ENCODE results near the gene KLHDC3.

KLHDC3 gene, protein sequence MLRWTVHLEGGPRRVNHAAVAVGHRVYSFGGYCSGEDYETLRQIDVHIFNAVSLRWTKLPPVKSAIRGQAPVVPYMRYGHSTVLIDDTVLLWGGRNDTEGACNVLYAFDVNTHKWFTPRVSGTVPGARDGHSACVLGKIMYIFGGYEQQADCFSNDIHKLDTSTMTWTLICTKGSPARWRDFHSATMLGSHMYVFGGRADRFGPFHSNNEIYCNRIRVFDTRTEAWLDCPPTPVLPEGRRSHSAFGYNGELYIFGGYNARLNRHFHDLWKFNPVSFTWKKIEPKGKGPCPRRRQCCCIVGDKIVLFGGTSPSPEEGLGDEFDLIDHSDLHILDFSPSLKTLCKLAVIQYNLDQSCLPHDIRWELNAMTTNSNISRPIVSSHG

DNA sequence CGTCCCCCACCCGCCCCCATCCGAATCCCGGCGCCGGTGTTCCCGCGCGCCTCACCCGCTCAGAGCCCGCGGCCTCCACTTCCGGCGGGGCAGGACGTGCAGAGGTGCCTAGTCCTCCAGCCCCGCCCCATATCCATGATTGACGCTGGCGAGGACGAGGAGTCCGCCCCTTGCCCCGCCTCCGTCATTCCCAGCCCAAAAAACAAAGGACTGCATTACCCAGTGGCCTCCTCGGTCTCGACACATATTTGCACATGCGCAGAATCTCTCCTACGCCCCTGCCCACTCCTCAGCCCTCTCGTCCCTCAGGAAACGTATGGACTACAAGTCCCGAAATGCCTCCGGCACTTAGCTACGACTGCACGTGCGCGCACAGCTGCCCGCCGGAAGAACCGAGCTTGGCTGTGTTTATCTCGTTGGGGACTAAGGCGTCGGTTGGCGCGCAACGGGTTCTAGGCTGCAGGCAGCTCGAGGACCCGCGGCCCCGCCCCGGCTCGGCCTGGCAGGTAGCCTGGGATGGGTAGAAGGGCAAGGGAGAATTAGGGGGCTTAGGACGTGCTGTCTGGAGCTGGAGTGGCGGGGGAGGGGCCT lies at the start of gene KLHDC3, which contains the start of gene MEA1:
TSS of gene KLHDC3 (plus strand) at position 407 of the 591 bp plus-strand sequence. CDS start 2,944 bp downstream, outside the sequence.
TSS of gene MEA1 (minus strand) at position 104 of the 591 bp plus-strand sequence. CDS start 133 bp downstream, outside the sequence.
- DNase-seq = peak; percentile 98 to 99

DNA sequence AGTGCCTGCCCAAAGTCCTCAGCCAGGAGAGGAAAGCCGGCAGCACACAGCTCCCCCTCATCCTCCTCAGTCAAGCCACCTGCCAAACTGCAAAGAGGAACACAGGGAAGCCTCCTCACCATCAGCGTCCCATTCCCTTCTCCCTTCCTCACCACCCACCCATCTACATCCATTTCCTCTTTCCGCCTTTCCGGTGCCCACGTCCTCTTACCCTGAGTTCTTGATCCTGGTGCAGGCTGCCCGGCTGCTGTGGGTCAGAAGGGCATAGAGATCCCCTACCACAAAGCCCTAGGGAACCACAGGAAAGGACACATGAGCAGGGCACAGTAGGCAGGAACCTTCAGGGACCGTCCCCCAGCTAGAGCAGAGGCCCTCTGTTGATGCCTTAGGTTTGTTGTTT lies 47.5 kb upstream of the KLHDC3 start:
- DNase-seq = no peak

DNA sequence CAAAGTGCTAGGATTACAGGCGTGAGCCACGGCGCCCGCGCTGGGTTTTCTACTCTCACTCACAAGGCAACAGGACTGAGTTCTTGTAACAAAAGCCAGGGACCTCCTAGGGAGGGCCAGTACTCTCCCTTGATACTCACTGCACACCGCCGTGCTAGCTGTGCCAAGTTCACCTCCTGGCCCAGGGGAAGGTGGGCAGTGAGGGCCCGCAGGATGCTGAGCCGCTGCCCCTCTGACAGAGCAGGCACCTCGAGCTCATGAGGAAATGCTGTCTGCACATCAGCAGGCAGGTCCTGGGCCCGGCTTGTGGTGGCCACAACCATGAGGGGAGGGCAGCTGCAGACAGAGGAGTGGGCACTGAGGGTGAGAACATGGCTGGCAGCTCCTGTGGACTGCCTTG lies 46.8 kb upstream of the KLHDC3 start:
- DNase-seq = no peak

DNA sequence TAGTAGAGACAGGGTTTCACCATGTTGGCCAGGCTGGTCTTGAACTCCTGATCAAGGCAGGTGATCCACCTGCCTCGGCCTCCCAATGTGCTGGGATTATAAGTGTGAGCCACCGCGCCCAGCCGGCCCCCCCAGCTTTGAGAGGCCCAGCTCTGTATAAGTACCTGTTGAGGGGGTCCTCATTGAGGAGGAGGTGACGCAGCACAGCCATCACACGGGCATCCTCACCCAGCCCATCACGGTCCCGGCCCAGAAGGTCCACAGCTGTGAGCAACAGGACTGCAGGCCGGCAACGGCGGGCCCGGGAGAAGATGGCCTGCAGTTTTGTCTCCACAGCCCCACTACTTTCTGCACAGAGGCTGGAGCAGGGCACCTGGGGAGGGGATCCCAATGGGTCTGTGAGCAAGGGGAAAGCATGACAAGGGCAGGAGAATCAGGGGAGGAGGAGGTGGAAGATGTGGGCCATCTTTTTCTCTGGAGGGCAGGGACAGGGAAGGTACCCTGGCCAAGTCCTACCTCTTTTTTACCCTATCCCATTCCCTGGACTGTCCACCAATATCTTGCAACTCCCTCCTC lies 45.8 kb upstream of the KLHDC3 start:
- no peak for DNase-seq

DNA sequence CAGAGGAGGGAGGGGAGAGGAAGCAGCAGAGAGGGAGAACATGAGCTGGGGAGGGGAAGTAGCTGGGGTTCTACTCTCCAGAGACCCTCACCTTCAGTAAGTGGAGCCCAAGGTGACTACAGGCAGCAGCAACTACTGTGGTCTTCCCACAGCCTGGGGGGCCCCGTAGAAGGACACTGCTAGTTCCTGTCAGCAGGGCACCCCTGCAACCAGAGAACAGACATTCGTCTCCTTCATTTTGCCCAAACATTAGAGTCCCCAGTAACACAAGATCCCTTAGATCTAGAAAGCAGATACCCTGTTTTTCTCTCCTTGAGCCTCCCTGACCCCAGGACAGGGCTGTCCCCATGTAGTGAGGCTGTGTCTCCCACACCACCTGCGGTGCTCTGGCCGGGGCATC lies 45.3 kb upstream of the KLHDC3 start:
- DNase-seq = no peak

DNA sequence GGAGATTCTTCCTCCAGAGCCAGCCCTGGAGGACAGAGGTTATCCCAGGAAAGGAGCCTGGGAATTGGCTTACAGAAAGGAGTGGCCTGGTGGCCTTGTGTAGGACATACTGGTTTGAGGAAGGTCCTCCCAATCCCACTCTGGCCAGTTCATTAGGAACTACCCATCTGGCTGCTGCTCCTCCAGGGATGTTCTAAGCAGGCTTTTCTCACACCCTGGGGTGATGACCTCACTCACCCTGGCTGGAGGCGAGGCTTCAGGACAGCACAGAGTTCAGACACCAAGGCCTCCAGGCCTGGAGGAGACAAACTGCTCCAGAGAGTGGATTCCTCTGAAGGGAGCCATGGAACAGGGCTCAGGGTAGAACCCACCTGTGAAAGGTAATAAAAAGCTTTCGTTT lies 44.6 kb upstream of the KLHDC3 start:
- DNase-seq = no peak

DNA sequence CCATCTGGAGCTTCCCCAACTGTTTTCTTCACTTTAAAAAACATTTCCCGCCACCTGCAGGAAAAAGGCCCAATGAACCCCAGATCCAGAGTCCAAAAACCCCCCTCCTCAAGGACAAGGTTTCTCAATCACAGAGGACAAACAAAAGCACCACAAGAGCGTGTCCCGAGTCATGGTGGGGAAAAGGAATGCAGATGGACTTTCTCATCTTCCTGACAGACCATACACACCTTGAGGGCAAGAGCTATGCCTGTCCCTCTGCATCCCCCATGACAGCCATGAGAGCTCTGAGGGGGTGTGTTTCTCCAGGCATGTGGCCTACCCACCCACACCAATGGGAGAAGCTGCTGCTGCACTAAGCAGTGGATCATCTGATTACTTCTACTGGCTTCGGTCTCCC lies 44.1 kb upstream of the KLHDC3 start:
- no peak for DNase-seq

DNA sequence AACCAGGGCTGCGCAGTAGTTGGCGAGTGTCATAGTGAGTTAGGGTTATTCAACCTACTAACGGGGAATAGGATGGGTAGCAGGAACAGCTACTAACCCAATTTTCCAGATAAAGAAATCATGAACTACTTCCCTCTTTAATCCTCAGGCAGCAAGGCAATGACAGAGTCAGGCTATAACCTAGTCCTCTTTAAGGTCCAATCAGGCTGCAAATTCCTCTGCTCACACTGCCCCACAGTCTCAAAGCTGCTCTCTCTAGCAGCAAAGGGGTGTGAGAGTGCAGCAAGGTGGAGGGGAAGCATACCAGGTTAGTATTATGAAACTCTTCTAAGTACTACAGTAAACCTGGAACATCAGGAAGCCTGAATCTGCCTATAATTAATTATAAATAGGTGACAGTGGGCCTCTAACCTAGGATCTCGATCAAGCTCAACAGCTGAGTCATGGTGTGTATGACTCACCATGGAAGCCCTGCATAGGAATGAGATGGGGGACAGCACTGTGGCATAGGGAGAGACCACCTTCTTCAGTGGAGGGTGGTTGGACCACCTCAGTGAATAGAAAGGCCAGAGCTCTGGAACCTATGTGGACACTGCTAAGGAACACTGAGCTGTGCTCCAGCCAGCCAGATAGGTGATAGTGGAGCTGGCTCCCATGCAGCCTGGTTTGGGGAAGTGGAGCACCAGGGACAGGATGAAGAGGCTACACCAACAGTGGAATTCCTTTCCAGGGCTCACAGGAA lies 43.0 kb upstream of the KLHDC3 start:
- DNase-seq = no peak

DNA sequence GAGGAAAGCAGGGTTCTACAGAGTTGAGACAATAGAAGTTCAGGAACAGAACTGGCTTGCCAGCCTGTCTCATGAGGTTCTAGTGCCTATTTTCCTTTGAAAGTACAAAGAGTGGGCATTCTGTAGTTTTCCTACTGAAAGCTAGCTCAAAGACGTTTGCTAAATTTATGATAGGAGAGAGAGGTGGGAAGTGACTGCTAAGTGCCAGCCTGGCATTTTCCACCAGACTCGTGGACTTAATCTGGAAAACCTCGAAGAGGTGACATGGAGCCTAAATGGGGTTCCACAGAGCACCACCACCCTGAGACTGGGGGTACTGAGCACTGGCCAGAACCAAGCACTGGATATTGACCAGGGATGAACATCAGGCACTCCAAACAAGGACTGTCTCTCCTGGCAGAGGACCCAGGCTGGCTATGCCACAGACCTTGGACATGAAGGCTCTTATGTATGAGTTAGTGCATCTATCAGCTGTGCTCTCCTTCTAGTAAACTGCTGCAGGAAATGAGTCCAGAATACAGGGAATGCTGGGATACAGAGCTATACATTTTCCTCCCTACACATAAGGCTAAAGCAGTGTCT lies 42.2 kb upstream of the KLHDC3 start:
- no peak for DNase-seq

DNA sequence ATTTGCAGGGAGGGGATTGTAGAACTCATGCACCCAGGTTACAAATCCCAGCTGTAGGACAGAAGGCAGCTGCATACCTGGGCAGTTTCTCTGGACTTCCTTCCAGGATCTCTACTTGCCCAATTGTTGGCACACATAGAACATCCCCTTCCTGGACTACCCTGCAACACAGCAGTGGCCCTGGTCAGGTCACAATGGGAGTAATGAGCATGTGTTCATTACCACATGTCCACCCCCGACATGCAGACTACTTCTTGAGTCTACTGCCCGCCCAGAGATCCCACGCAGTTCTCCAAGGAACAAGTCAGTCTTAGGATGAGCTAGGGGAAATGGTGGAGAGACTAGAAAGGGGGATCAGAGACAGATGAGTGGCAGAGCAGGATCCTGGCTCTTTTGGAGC lies 40.1 kb upstream of the KLHDC3 start:
- DNase-seq = no peak

DNA sequence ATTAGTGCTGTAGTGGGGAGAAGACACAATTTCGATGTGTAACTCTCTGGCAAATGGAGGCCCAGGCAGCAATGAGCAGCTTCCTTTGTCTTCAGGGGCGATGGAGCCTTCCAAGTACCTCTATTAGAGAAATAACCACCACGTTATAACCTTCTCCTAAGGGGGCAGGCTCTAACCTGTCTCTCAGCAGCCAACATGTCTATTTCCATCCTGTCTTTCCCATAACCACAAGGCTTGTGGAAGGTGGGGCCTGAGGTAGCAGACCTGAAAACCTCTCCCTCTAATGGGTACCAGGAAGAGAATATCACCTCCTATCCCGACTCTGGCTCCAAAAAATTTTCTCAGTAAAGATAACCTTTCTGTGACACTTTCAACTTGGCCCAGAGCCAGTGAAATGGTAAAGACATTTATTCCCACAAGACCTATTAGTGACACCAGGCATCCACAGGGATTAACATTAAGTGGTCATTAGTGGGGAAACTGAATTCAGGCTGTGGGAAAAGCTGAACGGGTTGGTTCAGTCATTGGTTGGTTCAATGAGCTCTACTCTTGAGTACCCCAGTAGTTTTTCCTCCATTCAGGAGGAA lies 39.0 kb upstream of the KLHDC3 start:
- no peak for DNase-seq

DNA sequence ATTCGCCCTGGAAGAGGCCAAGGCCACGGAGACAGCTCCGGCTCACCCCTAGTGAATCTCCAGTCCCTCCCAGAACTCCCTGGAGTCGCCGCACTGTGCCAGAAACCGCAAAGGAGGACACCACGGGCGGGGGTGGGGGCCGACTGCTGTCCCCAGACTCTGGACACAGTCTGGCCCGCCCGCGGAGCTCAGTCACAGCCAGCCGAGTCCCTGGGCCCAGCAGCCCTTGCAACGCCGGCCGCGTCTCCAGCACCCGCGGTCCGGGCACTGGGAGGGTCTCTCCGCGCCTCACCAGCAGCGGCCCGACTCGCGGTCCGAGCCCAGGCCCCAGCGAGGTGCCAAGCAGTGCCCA lies 35.6 kb upstream of the KLHDC3 start:
- DNase-seq = no peak

DNA sequence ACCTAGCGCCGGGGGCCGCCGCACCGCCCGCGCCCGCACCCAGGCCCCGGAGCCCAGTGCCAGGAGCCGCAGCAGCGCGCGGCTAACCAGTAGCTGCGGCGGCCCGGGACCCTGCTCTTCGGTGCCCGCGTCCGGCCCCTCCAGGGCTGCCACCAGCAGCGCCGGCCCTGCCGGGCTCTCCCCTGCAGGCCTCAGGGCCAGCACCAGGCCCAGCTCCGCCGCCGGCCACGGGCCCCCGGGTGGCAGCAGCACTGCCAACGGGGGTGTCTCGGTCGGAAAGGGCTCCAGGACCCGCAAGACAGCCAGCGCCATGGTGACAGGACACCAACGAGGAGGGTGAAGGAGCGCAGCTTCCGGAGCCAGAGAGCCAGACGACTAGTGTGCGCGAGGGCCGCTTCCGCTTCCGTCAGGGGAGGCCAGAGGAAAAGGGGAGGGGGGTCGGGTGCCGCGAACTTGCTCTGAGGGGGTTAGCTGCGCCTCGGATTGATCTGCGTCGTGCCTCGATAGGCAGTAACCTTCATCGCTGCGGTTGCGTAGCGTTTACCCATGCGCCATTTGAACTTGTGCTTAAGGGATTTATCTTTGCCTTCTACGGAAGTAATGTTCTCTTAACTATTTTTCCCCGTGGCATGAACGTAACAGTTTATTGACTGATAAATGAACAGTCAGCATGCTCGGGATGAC lies 35.1 kb upstream of the KLHDC3 start, which contains the start of gene PEX6:
TSS of gene PEX6 (minus strand) at position 343 of the 684 bp plus-strand sequence. CDS start at position 312, 31 bp downstream.
- peak; percentile 83 to 85 for DNase-seq

DNA sequence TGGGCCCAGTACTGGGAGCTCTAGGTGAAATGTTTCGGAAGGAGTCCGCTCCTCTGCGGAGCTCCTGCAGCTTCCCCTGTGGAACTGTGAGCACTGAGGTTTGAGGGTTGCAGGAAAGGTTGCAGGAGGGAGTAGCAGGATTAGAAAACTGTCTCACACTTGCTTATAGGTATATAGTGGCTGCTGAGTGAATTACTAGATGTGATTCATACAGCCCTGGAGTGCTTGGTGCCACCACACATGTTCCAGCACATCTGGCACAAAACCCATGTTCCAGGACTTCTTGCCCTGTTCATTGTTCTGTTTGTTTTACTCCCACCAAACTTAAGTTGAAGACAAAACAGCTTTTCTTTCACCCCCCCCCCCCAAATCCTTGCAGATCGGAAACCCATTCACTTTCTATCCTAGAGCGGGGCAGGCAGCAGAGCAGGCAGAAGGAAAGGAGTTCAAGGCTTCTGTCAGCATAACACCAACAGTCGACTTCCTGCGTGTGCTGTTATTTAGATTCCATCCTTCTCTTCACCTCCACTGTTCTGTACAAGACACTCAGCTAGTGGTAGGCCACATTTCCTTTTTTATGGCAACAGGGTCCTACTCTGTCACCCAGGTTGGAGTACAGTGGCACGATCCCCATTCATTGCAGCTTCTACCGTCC lies 34.4 kb upstream of the KLHDC3 start:
- peak in 1 of 2 experiments; percentile 9 for DNase-seq

DNA sequence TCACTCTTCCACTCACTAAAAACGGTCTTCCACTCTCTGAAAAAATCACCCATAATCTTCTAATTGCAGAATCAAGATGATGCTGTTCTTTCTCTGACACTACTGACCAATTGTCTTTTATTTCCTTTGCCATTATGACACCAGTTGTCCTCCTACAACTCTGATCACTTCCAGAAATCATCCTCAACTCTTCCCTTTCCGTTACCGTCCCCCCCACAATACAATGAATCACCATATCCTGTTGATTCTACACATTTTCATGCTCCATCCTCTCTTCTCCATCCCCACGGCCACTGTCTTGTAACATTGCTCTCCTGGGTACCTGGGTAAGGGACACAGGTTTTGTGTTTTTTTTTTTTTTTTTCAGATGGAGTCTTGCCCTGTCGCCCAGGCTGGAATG lies 32.2 kb upstream of the KLHDC3 start:
- DNase-seq = no peak

DNA sequence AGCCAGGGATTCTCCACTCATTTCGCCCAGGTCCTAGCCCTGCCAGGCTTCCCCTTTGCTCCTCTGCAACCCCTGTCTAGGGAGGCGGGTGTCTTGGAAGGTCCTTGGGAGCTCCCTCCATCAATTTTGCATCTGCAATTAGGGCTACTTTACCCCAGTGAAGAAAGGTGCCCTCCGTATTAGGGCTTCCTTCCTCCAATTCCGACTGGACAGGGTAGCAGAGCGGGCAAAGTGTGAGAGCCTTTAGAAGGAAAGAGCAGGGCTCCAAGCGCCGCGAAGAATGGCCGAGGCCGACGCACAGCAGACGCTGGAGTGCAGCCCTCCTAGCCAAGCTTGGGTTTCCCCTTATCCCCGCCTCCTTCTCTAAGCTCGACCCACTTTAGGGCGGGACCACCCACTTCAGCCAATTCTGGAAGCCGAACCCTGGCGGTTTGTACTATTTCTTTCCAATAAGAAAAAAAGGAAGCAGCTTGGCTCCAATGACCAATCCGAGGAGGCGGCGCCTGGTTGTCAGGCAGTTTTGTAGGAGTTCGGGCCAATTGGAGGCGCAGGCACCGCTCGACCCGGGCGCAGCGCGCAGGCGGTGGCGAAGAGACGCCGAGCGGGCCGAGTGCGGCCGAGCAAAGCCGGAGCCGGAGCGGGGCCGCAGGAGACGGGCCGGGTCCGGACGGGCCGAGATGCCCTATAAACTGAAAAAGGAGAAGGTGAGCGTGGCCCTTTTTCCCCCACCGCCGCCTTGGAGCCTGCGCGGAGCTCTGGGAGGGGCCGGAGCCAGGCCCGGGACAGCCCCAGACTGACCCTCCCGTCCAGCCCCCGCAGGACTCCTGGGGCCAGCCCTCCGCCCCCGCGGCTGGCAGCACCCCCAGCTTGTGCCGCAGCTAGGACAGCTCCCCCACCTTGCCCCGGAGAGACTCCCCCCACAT lies 29.8 kb upstream of the KLHDC3 start, which contains the start of gene PPP2R5D:
TSS of gene PPP2R5D (plus strand) at position 570 of the 923 bp plus-strand sequence. CDS start at position 678, 108 bp downstream.
- peak; percentile 97 to 98 for DNase-seq

DNA sequence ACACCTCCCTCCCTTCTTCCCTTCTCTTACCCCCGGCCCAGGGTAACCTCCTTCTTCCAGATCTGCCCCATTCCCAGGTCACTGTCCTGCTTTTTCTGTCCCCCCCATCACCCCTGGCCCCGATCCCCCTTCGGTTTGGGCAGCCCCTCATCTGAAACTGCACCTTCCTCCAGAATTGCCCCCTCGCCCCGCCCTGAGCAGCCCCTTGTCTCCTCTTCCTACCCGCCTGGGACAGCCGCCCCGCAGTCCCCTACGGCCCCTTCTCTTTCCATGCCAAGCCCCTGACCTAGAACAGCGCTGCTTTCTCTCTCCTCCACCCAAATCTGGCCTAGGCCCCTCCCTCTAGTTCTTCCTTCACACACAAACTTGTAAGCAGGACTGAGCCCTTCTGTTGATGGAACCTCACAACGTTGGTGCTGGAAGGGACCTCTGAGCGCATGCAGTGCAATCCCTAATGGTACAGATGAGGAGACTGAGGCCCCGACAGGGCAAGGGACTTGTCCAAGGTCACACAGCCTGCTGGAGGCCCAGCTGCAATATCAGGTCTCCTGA lies 29.0 kb upstream of the KLHDC3 start:
- no peak for DNase-seq

DNA sequence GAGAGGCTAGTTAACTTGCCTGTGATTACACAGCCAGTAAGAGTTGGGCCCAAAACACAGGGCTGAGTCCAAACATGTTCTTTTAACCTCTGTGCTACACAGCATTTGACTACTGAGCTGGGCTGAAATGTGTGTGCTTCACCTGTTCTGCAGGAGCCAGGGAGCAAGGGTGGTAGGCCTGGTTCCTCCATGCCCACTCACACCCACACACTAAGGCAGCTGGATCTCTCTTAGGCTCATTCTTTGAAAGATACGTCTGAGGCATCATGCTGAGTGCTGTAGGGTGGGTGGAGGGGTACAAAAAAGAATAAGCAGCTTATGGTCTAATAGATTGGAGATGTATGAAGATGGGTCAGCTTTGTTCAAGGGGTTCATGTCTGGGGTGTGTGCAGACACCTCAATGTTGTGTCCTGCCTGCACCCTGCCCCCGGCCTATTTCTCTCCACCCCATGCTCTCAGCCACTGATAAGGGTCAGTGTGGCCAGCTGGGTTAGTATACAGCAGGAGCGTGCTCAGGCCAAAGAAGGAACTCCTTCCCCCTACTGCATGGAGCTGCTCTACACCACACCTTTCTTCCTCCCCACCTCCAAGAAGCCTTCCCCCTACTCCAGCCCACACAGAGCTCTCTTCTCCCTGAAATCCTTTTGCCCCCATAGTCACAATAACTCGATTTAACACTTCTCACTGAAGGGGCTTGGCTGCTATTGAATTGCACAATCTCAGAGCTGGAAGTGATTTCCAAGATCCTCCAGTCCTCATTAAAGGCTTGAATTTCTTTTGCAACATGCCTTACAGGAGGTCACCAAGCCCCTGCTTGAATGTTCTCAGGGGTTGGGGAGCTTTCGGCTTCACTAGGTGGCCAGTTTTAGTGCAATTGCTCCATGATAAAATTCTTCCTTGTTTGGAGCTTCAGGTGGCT lies 26.3 kb upstream of the KLHDC3 start:
- DNase-seq = no peak
